Testis (tissue), 3 donors: ENCODE results near the gene LAMA5. TPM values are rescaled to one million over a fixed set of nuclear protein-coding genes. Genes with fewer than 3 reads are reported as not detected.

Experiments
- DNase-seq: peaks from one replicate; pipeline ENCODE4 v3.0.0-alpha.2; 2019
- H3K27ac ChIP-seq, 2 donors: fragments of 200-600 bp; sonication (generic); one replicate each; pipeline ENCODE4 v1.5.1; 2019
- H3K27me3 ChIP-seq: fragments of 200-600 bp; sonication (generic); one replicate; pipeline ENCODE4 v1.5.1; 2019
- H3K36me3 ChIP-seq: fragments of 200-600 bp; sonication (generic); one replicate; pipeline ENCODE4 v1.5.1; 2017; ENCODE audit warnings: low read depth; ENCODE audit errors: missing control alignments
- H3K4me1 ChIP-seq: fragments of 200-600 bp; sonication (generic); one replicate; pipeline ENCODE4 v1.5.1; 2019
- H3K4me3 ChIP-seq, 2 donors: fragments of 200-600 bp; sonication (generic); one replicate each; pipeline ENCODE4 v1.5.1; 2017 to 2019
- H3K9me3 ChIP-seq: fragments of 200-600 bp; sonication (generic); one replicate; pipeline ENCODE4 v1.5.1; 2017
- POLR2A ChIP-seq: fragments of 450-650 bp; IDR thresholded peaks from one replicate; pipeline ENCODE4 v1.6.1; 2017; ENCODE audit warnings: antibody characterized with exemption, mild to moderate bottlenecking, moderate library complexity
- WGBS, 2 donors: methylation state at CpG; one replicate each; pipeline ENCODE4 v1.1.5; 2018; 5-methylcytosine and 5-hydroxymethylcytosine counted together
- intact Hi-C: fragments of 100-400 bp; cut with DNase I; formaldehyde crosslinking; loops from one replicate; pipeline ENCODE4 v1.15.1; 2023; ENCODE audit warnings: low total_unique reads
- polyA plus RNA-seq: library from polyadenylated mRNA; stranded (reverse); fragments of 350-450 nt; fragmentation: Illumina TruSeq; extraction: RNeasy Lipid Tissue Mini Kit (QIAGEN cat#74804); gene quantifications from one replicate; pipeline ENCODE4 v1.2.3, GENCODE V29; 2014; ENCODE audit warnings: low read depth, low replicate concordance; ENCODE audit not compliant: insufficient read depth
- total RNA-seq, 2 donors: library from RNA; depleted of rRNA; stranded (reverse); fragments of >200 nt; gene quantifications; one replicate each; pipeline ENCODE4 v1.2.3, GENCODE V29; 2016
- TF ChIP-seq, protein P1 (sequence below), 3 experiments: fragments of 450-650 bp in 2 of 3; fragments of 200-600 bp in 1 of 3; sonication (generic) in 1 of 3; IDR thresholded peaks; one replicate each; pipeline ENCODE4 v1.5.1; 2016 to 2019; ENCODE audit warnings: antibody characterized with exemption in 3 of 3, mild to moderate bottlenecking in 2 of 3, moderate library complexity in 1 of 3

Gene LAMA5
- total and polyA plus RNA-seq, 3 donors from 2014 or later, result 33.2 to 144 (median 121) TPM

DNA sequence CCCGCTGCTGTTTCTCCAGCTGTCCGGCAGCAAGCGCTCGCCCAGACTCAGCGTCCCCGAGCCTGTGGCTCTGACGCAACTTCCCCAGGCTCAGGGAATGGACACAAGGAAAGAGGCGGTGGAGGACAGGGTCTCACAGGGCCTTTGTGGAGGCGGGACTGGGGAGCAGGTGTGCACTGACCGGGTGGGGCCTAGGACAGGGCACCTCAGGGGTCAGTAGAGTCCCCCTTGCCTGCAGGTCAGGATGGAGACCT, 20.0 kb downstream of the LAMA5 start:
- Histone ChIP-seq H3K36me3 (no peaks in the 10 kb centered on the region), H3K4me1 (peaks cover 3% of the 10 kb centered on the region), H3K27me3 (no peaks in the 10 kb centered on the region), H3K9me3 (no peaks in the 10 kb centered on the region), H3K27ac (no peak overlapping the region), H3K4me3 (no peak overlapping the region)
- TF ChIP-seq, protein P1, sequence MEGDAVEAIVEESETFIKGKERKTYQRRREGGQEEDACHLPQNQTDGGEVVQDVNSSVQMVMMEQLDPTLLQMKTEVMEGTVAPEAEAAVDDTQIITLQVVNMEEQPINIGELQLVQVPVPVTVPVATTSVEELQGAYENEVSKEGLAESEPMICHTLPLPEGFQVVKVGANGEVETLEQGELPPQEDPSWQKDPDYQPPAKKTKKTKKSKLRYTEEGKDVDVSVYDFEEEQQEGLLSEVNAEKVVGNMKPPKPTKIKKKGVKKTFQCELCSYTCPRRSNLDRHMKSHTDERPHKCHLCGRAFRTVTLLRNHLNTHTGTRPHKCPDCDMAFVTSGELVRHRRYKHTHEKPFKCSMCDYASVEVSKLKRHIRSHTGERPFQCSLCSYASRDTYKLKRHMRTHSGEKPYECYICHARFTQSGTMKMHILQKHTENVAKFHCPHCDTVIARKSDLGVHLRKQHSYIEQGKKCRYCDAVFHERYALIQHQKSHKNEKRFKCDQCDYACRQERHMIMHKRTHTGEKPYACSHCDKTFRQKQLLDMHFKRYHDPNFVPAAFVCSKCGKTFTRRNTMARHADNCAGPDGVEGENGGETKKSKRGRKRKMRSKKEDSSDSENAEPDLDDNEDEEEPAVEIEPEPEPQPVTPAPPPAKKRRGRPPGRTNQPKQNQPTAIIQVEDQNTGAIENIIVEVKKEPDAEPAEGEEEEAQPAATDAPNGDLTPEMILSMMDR (IDR thresholded peaks at IDR 0.05), result no peak
- no peak for TF ChIP-seq POLR2A
- DNase-seq, result no peak
- 95% methylated on average over 10 of the region's 10 CpGs; no CpG with 5 or more reads in 1 of the 2 donors for WGBS, 2 donors
- intact Hi-C loops, result no loop called here

DNA sequence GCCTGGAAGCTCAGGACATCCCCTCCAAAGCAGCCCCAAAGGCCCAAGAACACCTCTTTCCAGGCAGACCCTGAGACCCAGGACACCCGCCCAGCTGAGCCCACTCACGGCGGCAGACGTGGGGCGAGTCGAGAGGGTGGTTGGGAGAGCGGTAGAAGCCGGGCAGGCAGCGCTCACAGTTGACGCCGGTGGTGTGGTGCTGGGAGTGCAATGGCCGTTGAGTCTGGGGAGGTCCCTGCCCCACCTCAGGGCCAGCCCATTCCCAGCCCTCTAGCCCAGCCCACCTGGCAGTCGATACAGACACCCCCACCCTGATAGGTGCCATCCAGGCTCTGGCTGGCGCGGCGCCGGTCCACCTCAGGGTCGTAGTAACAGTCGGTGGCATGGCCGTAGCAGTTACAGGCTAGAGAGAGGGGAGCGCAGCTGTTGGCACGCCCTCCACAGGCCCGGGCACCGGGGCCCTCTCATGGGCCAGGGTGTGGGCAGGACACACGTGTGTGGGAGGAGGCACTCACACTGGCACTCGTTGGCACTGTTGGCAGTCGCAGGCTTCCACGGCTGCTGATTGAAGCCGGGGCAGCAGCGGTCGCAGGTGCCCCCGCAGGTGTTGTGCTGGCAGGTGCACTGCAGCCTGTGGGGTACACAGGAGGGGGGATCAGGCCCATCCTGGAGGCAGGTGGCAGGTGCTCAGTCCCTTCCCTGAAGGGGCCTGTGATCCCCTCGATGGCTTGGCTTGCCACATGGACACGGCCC, 20.5 kb downstream of the LAMA5 start:
- no peak for DNase-seq
- 85 to 89% methylated on average over 19 to 33 of the region's 34 CpGs for WGBS, 2 donors
- intact Hi-C loops, result no loop called here
- H3K4me1 ChIP-seq, result peaks cover 3% of the 10 kb centered on the region
- H3K27me3 ChIP-seq, result no peaks in the 10 kb centered on the region
- TF ChIP-seq, protein P1 (IDR thresholded peaks at IDR 0.05), result no peak
- no peak for TF ChIP-seq POLR2A
- no peaks in the 10 kb centered on the region for H3K36me3 ChIP-seq
- H3K4me3 ChIP-seq, result no peak overlapping the region
- no peak overlapping the region for H3K27ac ChIP-seq
- H3K9me3 ChIP-seq, result no peaks in the 10 kb centered on the region

DNA sequence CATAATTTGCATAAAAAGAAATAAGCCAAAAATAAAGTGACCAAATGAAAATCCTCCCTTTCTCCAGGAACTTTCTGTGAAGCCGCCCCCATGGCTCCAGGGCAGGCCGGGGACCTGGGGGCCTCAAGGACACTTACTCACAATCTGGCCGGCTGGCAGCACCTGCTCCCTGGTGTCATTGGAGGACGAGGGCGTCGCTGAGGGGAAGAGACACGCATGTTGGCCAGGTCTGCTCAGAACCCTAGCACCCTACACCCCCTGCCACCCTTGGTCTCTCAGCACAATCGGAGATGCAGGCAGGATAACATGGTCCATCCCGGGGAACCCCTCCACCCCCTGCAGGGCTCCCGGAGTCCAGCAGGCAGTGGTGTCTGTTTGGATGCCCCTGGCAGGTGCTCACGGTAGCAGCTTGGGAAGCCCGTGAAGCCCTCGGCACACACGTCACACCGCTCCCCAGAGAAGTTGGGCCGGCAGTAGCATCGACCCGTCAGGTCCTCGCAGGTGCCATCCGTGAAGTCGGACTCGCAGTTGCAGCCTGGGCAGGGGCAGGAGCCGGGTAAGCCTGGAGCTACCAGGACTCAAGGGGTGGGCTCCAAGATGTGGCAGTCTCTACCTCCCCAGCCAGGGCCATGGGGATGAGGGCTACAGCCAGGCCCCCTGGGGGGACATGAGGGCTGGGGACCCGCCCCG, 21.3 kb downstream of the LAMA5 start:
- no peak overlapping the region for H3K27ac ChIP-seq
- H3K4me3 ChIP-seq, result no peak overlapping the region
- H3K27me3 ChIP-seq, result no peaks in the 10 kb centered on the region
- intact Hi-C loops, result no loop called here
- no peaks in the 10 kb centered on the region for H3K9me3 ChIP-seq
- TF ChIP-seq, protein P1 (IDR thresholded peaks at IDR 0.05), result no peak
- no peak for TF ChIP-seq POLR2A
- WGBS, 2 donors, result 43 to 66% methylated on average over 8 to 25 of the region's 25 CpGs
- DNase-seq, result no peak
- H3K36me3 ChIP-seq, result no peaks in the 10 kb centered on the region
- H3K4me1 ChIP-seq, result peaks cover 3% of the 10 kb centered on the region

DNA sequence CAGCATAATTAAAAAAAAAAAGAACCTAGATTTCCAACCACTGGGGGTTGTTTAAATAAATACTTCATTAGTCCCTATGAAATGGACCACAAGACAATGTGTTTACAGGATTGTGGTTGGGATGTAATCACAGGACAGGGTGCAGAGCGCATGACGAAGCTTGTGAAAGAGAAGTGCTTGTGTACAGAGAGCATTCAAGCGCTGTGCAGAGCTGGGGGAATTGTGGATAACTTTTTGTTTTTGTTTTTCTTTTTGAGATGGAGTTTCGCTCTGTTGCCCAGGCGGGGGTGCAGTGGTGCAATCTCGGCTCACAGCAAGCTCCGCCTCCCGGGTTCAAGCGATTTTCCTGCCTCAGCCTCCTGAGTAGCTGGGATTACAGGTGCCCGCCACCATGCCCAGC, 22.3 kb downstream of the LAMA5 start:
- Histone ChIP-seq H3K27ac (no peak overlapping the region), H3K4me3 (no peak overlapping the region), H3K4me1 (peaks cover 5% of the 10 kb centered on the region), H3K9me3 (no peaks in the 10 kb centered on the region), H3K27me3 (no peaks in the 10 kb centered on the region), H3K36me3 (no peaks in the 10 kb centered on the region)
- 89% methylated on average over 10 of the region's 10 CpGs for WGBS, 2 donors
- intact Hi-C loops, result no loop called here
- DNase-seq, result no peak
- TF ChIP-seq, protein P1 (IDR thresholded peaks at IDR 0.05), result no peak
- TF ChIP-seq POLR2A, result no peak

DNA sequence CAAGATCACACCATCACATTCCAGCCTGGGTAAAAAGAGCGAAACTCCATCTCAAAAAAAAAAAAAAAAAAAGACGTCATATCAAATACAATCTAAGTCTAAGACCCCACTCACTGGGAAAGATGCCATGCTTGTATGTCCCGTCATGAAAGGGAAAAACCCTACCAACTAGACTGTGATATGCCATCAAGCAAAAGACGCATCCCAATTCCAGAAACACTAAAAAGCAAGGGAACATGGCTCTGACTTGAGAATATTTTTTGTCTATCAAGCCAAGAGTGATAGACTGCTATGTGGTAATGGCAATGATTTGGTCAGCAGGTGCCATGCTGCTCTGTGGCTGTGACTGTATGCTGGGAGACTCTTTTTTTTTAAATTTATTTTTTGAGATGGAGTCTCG, 23.0 kb downstream of the LAMA5 start:
- Histone ChIP-seq H3K27me3 (no peaks in the 10 kb centered on the region), H3K27ac (no peak overlapping the region), H3K4me1 (peaks cover 6% of the 10 kb centered on the region), H3K9me3 (no peaks in the 10 kb centered on the region), H3K36me3 (no peaks in the 10 kb centered on the region), H3K4me3 (no peak overlapping the region)
- TF ChIP-seq, protein P1 (IDR thresholded peaks at IDR 0.05), result no peak
- no peak for TF ChIP-seq POLR2A
- 85 to 94% methylated on average over 5 of the region's 5 CpGs for WGBS, 2 donors
- no peak for DNase-seq
- intact Hi-C loops, result no loop called here
